HCT116 (cell line): ENCODE results near the gene RAPGEF3. TPM values are rescaled to one million over a fixed set of nuclear protein-coding genes. Genes with fewer than 3 reads are reported as not detected.

Experiments
- ATAC-seq: fragments of 200-7000 bp; cut with Tn5 transposase; 2 replicates; pipeline ENCODE4 v1.9.1; 2020; ENCODE audit warnings: mild to moderate bottlenecking, moderate library complexity
- BruUV-seq: library from RNA; stranded (reverse); fragments of 400-500 nt; replicated peaks from 2 replicates; lab custom pipeline; 2021; lab: Mats Ljungman, UMichigan
- CTCF ChIA-PET: fragments of 300-600 bp; sonication (Branson Sonifier 250); formaldehyde crosslinking; loops from one replicate; lab custom pipeline; 2021; ENCODE audit warnings: antibody characterized with exemption; lab: Charles Lee
- POLR2A ChIA-PET: fragments of 300-600, 350-600 bp; sonication (Branson Sonifier 250); formaldehyde crosslinking; loops from one replicate; lab custom pipeline; 2021; ENCODE audit warnings: antibody characterized with exemption; lab: Charles Lee
- RAD21 ChIA-PET, 2 experiments: fragments of 300-600 bp; sonication (Branson Sonifier 250); formaldehyde crosslinking; loops; one replicate each; lab custom pipeline; 2023; ENCODE audit warnings: low total read pairs in 2 of 2; ENCODE audit not compliant: uncharacterized antibody in 2 of 2, unreplicated experiment in 2 of 2, low non-redundant PET in 1 of 2; lab: Charles Lee
- DNase-seq: peaks from one replicate; pipeline ENCODE4 v3.0.0-alpha.2; 2010; ENCODE audit warnings: low read depth, low spot score
- H2AFZ ChIP-seq: fragments of 200-600 bp; shearing (Covaris generic), sonication (generic); 2 replicates; pipeline ENCODE4 v1.6.1; 2017; ENCODE audit warnings: low read depth, mixed run types, mixed read lengths, antibody characterized with exemption, low read length; ENCODE audit not compliant: poor library complexity, severe bottlenecking
- H3K27ac ChIP-seq: 2 replicates; pipeline ENCODE4 v1.5.1; 2012; ENCODE audit warnings: low read depth, low read length
- H3K27me3 ChIP-seq: fragments of 200-600 bp; sonication (generic); 2 replicates; pipeline ENCODE4 v1.6.1; 2016; ENCODE audit warnings: mixed run types, low read length, mixed read lengths; ENCODE audit not compliant: insufficient read depth
- H3K36me3 ChIP-seq, 2 experiments: fragments of 200-500 bp in 1 of 2; fragments of 200-600 bp in 1 of 2; sonication (Bioruptor generic) in 1 of 2; sonication (generic) in 1 of 2; 2 replicates each; pipeline versions ENCODE4 v1.5.1 to v1.6.1; 2014 to 2016; ENCODE audit warnings: low read length in 2 of 2, inconsistent platforms in 1 of 2, mixed read lengths in 1 of 2, mixed run types in 1 of 2; ENCODE audit not compliant: insufficient read depth in 2 of 2, control insufficient read depth in 1 of 2
- H3K4me1 ChIP-seq, 2 experiments: fragments of 200-600 bp in 1 of 2; sonication (generic) in 1 of 2; 2 replicates each; pipeline versions ENCODE4 v1.5.1 to v1.6.1; 2012 to 2017; ENCODE audit warnings: low read length in 2 of 2, inconsistent platforms in 1 of 2, mild to moderate bottlenecking in 1 of 2, mixed read lengths in 1 of 2, mixed run types in 1 of 2, moderate library complexity in 1 of 2; ENCODE audit not compliant: insufficient read depth in 2 of 2, control insufficient read depth in 1 of 2
- H3K4me2 ChIP-seq: fragments of 200-600 bp; sonication (generic); 2 replicates; pipeline ENCODE4 v1.6.1; 2017; ENCODE audit warnings: mixed run types, low read length, mixed read lengths
- H3K4me3 ChIP-seq, 2 experiments: fragments of 200-600 bp in 1 of 2; sonication (generic) in 1 of 2; replicated peaks in 1 of 2; 2 replicates each; pipeline ENCODE4 v1.5.1; 2011 to 2016; ENCODE audit warnings: low read length in 2 of 2, control low read depth in 1 of 2, low read depth in 1 of 2, mild to moderate bottlenecking in 1 of 2, mixed read lengths in 1 of 2, mixed run types in 1 of 2
- H3K79me2 ChIP-seq: fragments of 200-600 bp; sonication (generic); 2 replicates; pipeline ENCODE4 v1.6.1; 2017; ENCODE audit warnings: mild to moderate bottlenecking, mixed run types, low read length, moderate library complexity, mixed read lengths; ENCODE audit not compliant: insufficient read depth
- H3K9ac ChIP-seq: fragments of 200-600 bp; sonication (generic); 2 replicates; pipeline ENCODE4 v1.6.1; 2016; ENCODE audit warnings: low read length, mixed read lengths
- H3K9me2 ChIP-seq: fragments of 200-600 bp; sonication (generic), shearing (Covaris generic); 2 replicates; pipeline ENCODE4 v1.6.1; 2017; ENCODE audit warnings: mixed run types, mild to moderate bottlenecking, moderate library complexity; ENCODE audit not compliant: insufficient read depth
- H3K9me3 ChIP-seq, 2 experiments: fragments of 200-500 bp in 1 of 2; fragments of 200-600 bp in 1 of 2; sonication (Bioruptor generic) in 1 of 2; sonication (generic) in 1 of 2; 2 replicates each; pipeline ENCODE4 v1.6.1; 2014 to 2017; ENCODE audit warnings: low read length in 2 of 2, mixed read lengths in 2 of 2, inconsistent platforms in 1 of 2, low read depth in 1 of 2, mild to moderate bottlenecking in 1 of 2, mixed run types in 1 of 2, moderate library complexity in 1 of 2; ENCODE audit not compliant: control insufficient read depth in 1 of 2, insufficient read depth in 1 of 2
- H4K20me1 ChIP-seq: fragments of 200-600 bp; sonication (generic), shearing (Covaris generic); 2 replicates; pipeline ENCODE4 v1.6.1; 2017; ENCODE audit warnings: mixed run types, mild to moderate bottlenecking, moderate library complexity; ENCODE audit not compliant: insufficient read depth
- CTCF ChIP-seq, 3 experiments: fragments of 200-600 bp in 1 of 3; sonication (generic) in 1 of 3; IDR thresholded peaks in 2 of 3; conservative IDR thresholded peaks in 1 of 3; 2 replicates each; pipeline ENCODE4 v1.5.1; 2012 to 2017; ENCODE audit warnings: low read depth in 2 of 3, low read length in 2 of 3, antibody characterized with exemption in 1 of 3, borderline replicate concordance in 1 of 3, control low read depth in 1 of 3, mild to moderate bottlenecking in 1 of 3, mixed read lengths in 1 of 3, mixed run types in 1 of 3, moderate library complexity in 1 of 3; ENCODE audit not compliant: insufficient read depth in 1 of 3
- SIN3A ChIP-seq: IDR thresholded peaks from 2 replicates; pipeline ENCODE4 v1.6.1; 2012; ENCODE audit warnings: low read depth
- SRF ChIP-seq: IDR thresholded peaks from 2 replicates; pipeline ENCODE4 v1.6.1; 2012; ENCODE audit warnings: low read depth
- TCF7L2 ChIP-seq: IDR thresholded peaks from 2 replicates; pipeline ENCODE4 v1.7.0; 2011; ENCODE audit warnings: borderline replicate concordance, inconsistent platforms; ENCODE audit not compliant: insufficient read depth, insufficient read length; ENCODE audit errors: extremely low read depth
- intact Hi-C: fragments of 100-400 bp; cut with micrococcal nuclease; formaldehyde crosslinking; loops from 2 replicates; pipeline ENCODE4 v1.10.0; 2022
- total RNA-seq: library from RNA; stranded (reverse); gene quantifications from one replicate; pipeline ENCODE4 v1.2.1, GENCODE V29; 2021; ENCODE audit not compliant: unreplicated experiment

The RAPGEF3 gene
- total RNA-seq, 1 experiment from 2014 or later: 1.8 TPM

DNA sequence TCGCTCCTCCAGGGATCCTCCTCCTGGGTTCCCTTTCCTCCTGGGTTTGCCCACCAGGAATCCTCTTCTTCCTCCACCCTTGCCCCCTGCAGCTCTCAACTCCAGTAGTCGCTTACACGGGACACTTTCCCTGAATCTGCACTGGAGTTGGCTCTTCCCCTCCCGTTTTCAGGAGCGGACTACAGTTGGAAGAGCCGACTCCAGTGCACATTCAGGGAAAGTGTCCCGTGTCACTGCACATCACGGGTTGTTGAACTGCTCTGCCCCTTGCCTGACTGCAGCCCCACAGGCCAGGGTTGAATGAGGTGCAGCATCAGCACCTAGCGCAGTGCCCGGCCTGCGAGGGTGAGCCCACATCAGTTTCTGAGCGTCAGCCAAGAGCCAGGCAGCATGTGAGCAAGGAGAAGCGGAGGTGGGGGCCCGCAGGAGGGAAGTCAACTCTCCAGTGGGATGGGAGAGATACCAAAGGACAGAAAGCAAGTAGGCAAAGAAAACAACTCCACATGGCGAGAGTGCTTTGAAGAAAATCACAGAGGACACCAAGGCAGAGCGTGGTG lies 13.1 kb downstream of the RAPGEF3 start:
- BruUV-seq: no TSS peak
- TF ChIP-seq SRF: no peak
- no peak for TF ChIP-seq CTCF (IDR thresholded peaks at IDR 0.05 in 2 of 3, conservative IDR thresholded peaks at IDR 0.05 in 1 of 3; ENCODE audit: borderline replicate concordance in 1 of 3, insufficient read depth in 1 of 3, low read depth in 2 of 3, low read length in 2 of 3)
- no peak for TF ChIP-seq SIN3A
- TF ChIP-seq TCF7L2: no peak
- no peak overlapping the region for H3K27ac ChIP-seq
- no peaks in the 10 kb centered on the region for H3K27me3 ChIP-seq
- ChIA-PET POLR2A (no interaction called here), CTCF (interaction anchor here (4.4 to 6.2 kb wide), 4 partner anchors 10 to 93 kb away, joined by 70 to 197 read pairs (median 120); partner anchors contain the start of gene RAPGEF3), RAD21 (interaction anchor here in 1 of 2 experiments (5.5 kb wide), 1 partner anchor 21 kb away, joined by 61 read pairs; no protein-coding TSS in a partner anchor)
- H3K4me2 ChIP-seq: no peak overlapping the region
- no peaks in the 10 kb centered on the region for H3K79me2 ChIP-seq
- intact Hi-C loops: no loop called here
- H4K20me1 ChIP-seq: no peaks in the 10 kb centered on the region
- no peak for ATAC-seq
- H3K36me3 ChIP-seq: no peaks in the 10 kb centered on the region
- H3K4me1 ChIP-seq: peaks cover 19 to 28% of the 10 kb centered on the region in 2 experiments
- no peak for DNase-seq
- no peaks in the 10 kb centered on the region for H3K9me3 ChIP-seq
- H3K9ac ChIP-seq: no peak overlapping the region
- H3K4me3 ChIP-seq: no peak overlapping the region
- no peaks in the 10 kb centered on the region for H3K9me2 ChIP-seq
- H2AFZ ChIP-seq: no peak overlapping the region
